Cerebellar nuclear complex (tissue), 1 donor: ENCODE data around the gene PLEKHA7.
"Not testable (repeated sequence)": the region's sequence is repeated elsewhere in the genome, so short reads cannot be mapped to it uniquely, and the experiment has no call there.

Experiments used
- DNase-seq, 2 experiments: peaks; one replicate each; lab custom pipeline; 2025; lab: John Stamatoyannopoulos, UW

Gene PLEKHA7

DNA sequence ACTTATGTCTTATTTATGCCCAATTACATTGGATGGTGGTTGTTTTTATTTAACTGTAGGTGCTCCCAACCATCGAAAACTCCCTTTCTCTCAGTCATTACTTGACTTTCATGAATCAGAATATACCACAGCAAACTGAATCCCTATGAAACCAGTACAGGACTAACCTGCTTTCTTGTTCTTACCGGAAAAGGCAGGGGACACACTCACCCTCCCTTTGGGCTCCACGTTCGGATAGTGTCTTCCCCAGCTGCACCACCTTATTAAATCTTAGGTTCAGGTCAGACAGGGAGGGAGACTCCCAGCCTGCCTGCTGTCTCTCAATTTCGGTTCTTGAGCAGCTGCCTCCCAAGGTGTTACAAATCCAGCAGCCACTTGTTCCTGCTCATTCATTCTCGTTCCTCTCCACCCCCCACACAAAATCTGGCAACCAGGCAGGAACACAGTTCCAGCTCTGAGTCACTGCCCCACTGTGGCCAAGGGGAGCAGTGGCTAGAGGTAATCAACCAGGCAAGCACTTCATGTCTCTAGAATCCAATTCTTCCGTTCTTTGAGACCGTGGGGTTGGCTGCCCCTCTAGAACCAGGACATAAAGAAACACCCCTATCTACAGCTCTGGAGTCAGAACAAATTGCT, 133.0 kb downstream of the PLEKHA7 start:
- DNase-seq: no peak

- no peak for DNase-seq
These were observed 133.9 kb downstream of the PLEKHA7 start for GRCh38 chr11:16880184-16880801.

DNA sequence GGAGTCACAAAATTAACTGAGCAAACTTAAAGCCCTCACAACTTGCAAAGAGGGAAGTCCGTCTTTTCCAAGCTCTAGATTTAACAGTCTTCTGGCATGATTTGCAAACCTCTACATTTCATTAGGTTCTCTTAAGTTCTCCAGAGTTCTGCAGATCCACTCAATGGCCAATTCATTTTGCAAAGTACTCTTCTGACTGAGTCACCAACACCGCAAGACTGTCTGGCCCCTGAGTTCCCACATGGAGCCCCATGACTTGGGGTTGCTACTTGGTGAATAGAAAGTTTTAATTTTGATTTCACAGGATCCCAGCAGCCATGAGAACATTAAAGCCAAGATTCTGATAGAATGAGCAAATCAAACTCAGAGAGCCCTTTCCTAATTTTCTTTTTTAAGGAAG, 134.5 kb downstream of the PLEKHA7 start:
- DNase-seq: no peak

DNA sequence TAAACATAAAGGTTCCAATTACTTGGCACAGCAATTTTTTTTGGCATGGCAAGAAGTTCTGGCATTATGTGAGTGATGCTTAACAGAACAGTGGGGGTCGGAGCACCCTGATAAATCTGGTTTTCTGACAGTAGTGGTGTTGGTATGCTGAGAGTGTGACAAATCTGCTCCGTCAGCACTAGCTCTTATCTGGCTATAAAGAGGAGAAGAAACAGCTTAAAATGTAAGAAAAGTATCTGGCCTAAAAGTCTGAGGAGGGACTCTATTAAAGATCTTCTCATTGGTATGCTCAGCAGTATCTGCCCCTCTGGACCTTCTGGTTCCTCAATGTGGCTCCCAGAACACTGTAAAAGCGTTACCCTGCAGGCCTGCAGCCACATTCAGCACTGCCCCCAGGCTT, 137.4 kb downstream of the PLEKHA7 start:
- no peak for DNase-seq

DNA sequence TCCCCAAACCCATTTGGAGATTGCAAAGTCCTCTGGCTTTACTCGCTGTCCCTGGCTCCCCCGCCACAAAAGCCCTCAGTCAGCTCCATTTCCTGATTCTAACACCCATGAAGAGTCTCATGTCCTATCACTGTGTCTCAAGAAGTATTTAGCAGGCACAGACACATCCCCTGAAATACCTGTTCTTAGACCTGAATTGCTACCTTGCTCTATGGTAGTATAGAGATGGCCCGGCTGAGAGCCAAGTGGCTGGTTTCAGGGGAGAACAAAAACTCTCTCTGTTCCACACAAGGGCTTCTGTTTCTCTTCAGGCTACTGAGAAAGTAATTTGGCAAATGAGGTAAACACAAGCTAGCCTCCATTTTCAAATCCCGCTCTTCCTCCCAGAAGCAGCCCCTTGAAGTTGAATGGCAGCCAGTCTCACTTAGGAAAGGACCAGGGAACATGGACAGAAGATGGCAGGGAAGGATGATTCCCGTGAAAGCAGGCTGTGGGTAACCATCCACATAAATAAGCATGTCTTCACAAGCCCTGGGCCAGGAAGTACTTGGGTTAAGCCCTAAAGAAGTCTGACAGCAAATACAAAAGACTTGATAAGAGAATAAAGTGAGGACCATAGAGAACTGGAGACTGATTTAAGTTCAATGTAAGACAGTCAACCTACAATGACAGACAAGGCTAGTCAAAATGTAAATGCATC, 138.0 kb downstream of the PLEKHA7 start:
- no peak for DNase-seq

GRCh38 chr11:16874275-16874975, 139.8 kb downstream of the PLEKHA7 start:
- DNase-seq: no peak

- DNase-seq: no peak
These were observed 140.9 kb downstream of the PLEKHA7 start for GRCh38 chr11:16873289-16873688.

GRCh38 chr11:16871368-16871767, 142.8 kb downstream of the PLEKHA7 start:
- no peak for DNase-seq

DNA sequence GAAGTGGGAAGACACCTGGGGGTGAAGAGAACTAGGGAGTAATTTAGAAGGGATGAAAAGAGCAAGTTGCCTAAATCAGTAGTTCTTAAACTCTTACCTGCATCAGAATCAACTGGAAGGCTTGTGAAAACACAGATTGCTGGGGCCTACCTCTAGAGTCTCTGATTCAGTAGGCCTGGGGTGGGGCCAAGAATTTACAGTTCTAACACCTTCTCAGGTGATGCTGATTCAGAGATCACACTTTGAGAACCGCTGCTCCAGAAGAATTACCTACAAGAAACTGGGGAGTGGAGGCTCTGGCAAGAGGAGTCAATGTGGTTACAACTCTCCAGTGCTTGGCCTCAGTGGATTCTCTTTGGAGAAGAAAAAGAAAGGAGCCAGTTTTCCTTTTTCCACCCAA, 147.1 kb downstream of the PLEKHA7 start:
- DNase-seq: no peak

DNA sequence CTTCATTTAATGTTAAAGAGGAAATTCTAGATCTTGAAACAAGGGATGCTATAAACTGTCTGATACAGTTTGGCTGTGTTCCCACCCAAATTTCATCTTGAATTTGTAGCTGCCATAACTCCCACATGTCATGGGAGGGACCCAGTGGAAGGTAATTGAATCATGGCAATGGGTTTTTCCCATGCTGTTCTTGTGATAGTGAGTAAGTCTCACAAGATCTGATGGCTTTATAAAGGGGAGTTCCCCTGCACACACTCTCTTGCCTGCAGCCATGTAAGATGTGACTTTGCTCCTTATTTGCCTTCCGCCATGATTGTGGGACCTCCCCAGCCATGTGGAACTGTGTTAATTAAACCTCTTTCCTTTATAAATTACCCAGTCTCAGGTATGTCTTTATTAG, 149.8 kb downstream of the PLEKHA7 start:
- not testable (repeated sequence) for DNase-seq

DNA sequence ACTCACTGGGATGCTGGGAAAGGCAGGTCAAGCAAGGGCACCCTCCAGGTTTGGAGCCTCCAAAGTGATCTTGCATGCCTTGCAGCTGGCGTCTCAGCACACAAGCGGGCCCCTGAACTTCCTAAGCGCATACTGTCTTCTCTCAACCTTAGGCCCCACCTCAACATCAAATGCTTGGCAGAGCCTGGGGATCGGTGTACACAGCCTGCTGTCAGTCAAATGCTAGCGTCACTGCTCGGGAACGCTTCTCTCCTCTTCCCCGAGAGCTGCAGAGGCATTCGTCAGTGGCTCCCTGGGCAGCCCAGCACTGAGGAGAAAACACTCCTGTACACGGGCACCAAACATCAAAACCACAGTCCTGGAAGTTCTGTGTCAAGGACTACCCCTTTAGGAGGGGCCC, 150.8 kb downstream of the PLEKHA7 start:
- DNase-seq: no peak

GRCh38 chr11:16862726-16863125, 151.5 kb downstream of the PLEKHA7 start:
- no peak for DNase-seq

- no peak for DNase-seq
These were observed 152.4 kb downstream of the PLEKHA7 start for GRCh38 chr11:16861862-16862261.

DNA sequence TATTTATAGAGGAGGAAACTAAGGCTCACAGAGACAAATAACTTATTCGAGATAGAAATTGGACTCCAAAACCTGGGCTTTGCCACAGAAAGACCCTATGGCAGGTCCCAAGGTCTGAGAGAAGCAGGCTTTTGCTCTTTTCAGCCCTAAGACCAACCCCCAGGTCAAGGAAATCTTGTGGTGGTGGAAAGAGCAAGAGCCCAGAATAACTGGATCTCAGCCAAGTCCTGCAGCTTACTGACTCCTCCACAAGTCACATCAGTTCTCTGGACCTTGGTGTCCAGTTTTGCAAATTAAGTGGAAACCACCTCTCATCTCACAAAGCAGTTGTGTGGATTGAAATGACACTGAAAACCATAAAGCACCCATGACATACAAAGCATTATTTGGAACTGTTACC, 153.6 kb downstream of the PLEKHA7 start:
- DNase-seq: no peak

- no peak for DNase-seq
These were observed 154.6 kb downstream of the PLEKHA7 start for GRCh38 chr11:16859651-16860050.

DNA sequence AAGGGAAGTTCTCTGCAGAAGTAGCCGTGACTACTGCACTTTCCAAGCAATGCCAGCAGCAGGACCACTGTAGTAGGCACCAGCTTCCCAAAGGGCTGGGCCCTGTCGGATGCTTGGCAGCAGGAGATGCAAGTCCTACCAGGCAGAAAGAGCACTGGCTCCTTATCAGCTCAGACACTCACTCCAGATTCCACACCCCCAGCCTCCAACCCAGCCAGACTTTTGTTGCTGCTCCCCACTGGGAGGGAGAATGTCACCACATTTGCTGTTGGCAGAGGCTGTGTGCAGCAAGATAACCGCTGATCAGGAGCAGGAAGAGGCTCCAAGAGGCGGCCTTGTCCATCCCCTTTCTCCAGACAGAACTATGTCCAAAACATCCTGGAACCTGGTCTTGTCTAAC, 157.0 kb downstream of the PLEKHA7 start:
- DNase-seq: peak in 1 of 2 experiments; percentile 19

DNA sequence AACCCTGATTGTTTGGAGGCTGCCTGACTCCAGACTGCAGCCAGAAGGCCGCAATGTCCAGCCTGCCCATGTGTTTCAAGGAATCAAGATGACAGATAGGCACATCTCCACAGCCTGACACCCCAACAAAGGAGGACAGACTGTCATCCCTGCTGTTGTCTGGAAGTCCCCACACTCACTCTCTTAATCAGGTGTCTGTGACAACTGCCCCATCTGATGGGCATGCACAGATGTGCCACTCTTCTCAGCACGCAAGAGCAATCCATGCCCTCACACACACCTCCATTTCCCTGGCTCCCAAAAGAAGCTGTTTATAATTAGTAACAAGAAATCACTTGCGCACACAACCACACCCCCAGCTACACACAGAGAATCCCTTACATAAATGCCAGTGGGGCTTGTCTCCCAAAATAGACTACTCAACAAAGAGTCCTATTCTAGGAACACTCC, 158.2 kb downstream of the PLEKHA7 start:
- DNase-seq: no peak

DNA sequence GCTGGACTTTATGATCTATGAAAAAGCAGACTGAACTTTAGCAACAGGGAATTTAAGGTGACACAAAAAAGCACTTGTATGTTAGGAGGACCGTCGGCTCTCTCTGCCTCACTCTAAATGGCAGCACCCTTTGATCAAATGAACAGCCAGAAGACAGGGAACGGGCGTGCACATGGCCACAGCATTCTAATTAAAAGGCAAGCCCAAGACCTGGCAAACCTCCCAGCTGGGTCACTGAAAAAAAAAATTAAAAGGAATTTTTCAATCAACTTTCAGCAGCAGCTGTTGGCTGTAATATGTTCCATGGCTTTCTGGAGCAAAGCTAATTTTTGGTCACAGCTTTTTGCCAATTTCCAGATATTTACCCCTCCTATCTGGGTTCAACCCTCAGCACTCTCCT, 159.2 kb downstream of the PLEKHA7 start:
- no peak for DNase-seq

DNA sequence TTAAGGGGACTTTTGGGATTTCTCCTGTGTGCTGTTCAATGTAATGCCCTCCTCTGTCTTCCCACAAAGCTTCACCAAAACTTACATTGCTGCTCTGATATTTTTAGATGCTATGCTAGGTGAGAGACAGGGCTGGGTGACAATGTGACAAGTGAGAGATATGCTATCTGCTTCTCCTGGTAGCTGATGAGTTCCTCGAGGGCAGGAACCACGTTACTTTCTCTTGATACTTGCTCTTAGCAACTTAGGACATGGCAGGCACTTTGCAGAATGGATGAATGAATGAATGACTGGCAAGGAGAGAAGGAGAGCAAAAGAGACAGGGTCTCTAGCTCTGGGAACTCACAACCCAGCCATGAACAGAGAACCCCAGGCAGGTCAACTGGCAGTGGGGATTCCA, 160.4 kb downstream of the PLEKHA7 start:
- no peak for DNase-seq

DNA sequence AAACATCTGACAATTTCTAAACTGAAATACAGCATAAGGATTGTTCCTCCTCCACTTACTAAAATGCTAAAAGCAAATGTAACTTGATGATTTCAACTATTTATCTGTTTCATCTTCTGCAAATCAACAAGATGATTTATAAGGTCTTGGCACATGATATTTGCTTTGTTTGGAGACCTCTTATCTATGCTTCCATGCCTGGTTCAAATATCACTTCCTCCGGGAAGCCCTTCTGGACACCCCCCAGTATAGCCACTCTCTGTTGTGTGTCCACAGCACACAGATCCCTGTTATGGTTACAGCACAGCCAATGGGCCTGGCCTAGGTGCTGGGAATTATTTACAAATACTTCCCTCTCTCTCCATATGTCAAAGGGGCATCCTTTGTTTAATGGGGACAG, 160.9 kb downstream of the PLEKHA7 start:
- no peak for DNase-seq

DNA sequence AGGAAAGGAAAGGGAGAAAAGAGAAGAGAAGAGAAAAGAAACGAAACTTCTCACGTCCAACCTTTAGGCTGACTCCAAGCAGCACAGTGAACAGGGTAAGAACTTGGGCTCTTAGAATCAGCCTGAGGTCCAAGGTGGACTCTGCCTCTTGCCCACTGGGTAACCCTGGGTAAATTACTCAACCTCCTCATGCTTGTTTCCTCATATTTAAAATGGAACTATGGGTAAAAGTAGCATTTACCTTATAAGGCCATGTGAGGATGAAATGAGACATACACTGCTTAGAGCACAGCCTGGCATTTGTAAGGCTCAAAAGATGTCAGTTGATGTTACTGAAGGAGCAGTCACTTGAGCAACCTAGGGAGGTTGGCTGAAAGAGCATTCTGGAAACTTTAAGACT, 167.9 kb downstream of the PLEKHA7 start:
- no peak for DNase-seq

DNA sequence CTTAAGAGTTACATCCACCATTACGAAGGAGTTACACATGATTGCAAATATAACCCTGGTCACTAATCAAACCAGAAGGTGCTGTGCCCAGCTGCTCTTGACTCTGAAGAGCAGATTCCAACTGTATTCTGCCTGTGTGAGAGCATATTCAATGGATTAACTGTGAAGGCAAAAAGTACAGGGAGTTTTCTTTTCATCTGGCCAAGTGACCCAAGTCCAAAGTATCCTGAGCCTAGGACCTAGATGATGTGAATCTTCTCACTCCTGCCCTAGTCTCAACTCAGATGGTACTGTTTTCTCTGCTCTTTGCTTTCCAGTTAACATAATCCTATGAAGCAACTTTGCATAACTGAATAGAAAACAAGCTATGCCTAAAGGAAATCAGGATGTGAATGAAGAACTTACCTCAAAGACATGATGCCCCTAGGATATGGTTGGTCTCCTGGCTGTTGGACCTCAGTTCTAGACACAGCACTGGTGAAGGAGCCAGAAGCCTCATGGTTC, 169.9 kb downstream of the PLEKHA7 start:
- no peak for DNase-seq

- no peak for DNase-seq
These were observed 170.9 kb downstream of the PLEKHA7 start for GRCh38 chr11:16843294-16843693.
